Thymus (tissue), 11 donors: Measurements from ENCODE around the gene EDN2. TPM values are rescaled to one million over a fixed set of nuclear protein-coding genes. Genes with fewer than 3 reads are reported as not detected.

ENCODE experiments used
- DNase-seq, 9 donors: peaks; one replicate each; pipeline ENCODE4 v3.0.0-alpha.2; 2013; ENCODE audit warnings: low spot score in 9 of 9, low read depth in 6 of 9, missing footprints in 1 of 9
- H3K27ac ChIP-seq, 2 donors: one replicate each; pipeline ENCODE4 v1.5.1; 2013; ENCODE audit warnings: control low read depth in 1 of 2, low read depth in 1 of 2, low read length in 1 of 2, mild to moderate bottlenecking in 1 of 2, moderate library complexity in 1 of 2
- H3K27me3 ChIP-seq, 2 donors: one replicate each; pipeline ENCODE4 v1.5.1; 2013; ENCODE audit warnings: low read length in 1 of 2; ENCODE audit not compliant: control insufficient read depth in 2 of 2, insufficient read depth in 1 of 2
- H3K36me3 ChIP-seq, 2 donors: one replicate each; pipeline ENCODE4 v1.5.1; 2013; ENCODE audit warnings: low read length in 1 of 2, mild to moderate bottlenecking in 1 of 2, moderate library complexity in 1 of 2; ENCODE audit not compliant: control insufficient read depth in 2 of 2, insufficient read depth in 2 of 2
- H3K4me1 ChIP-seq, 2 donors: one replicate each; pipeline ENCODE4 v1.5.1; 2013; ENCODE audit warnings: low read length in 2 of 2; ENCODE audit not compliant: control insufficient read depth in 2 of 2, insufficient read depth in 2 of 2
- H3K4me3 ChIP-seq, 2 donors: one replicate each; pipeline ENCODE4 v1.5.1; 2013; ENCODE audit warnings: low read length in 2 of 2, control low read depth in 1 of 2, mild to moderate bottlenecking in 1 of 2
- H3K9me3 ChIP-seq, 2 donors: one replicate each; pipeline ENCODE4 v1.5.1; 2013; ENCODE audit warnings: low read length in 1 of 2, mild to moderate bottlenecking in 1 of 2; ENCODE audit not compliant: control insufficient read depth in 2 of 2, insufficient read depth in 1 of 2
- WGBS: extraction: QIAGEN DNeasy Blood & Tissue Kit; methylation state at CpG from one replicate; pipeline ENCODE4 v1.1.7; 2013; 5-methylcytosine and 5-hydroxymethylcytosine counted together
- polyA plus RNA-seq: library from polyadenylated mRNA; stranded (reverse); fragments of 200-250 nt; gene quantifications from one replicate; pipeline ENCODE4 v1.2.3, GENCODE V29; 2013
- total RNA-seq: library from RNA; stranded (reverse); fragments of 120-200 nt; gene quantifications from one replicate; pipeline ENCODE4 v1.2.4, GENCODE V29; 2013
- donor health status: healthy.

EDN2 gene
- total and polyA plus RNA-seq, 2 donors, result 0.14 to 1.0 TPM

- no peak overlapping the region for H3K4me3 ChIP-seq
- H3K36me3 ChIP-seq, result no peaks in the 10 kb centered on the region
- H3K27ac ChIP-seq, result no peak overlapping the region
- no peaks in the 10 kb centered on the region for H3K4me1 ChIP-seq
- H3K9me3 ChIP-seq, result no peaks in the 10 kb centered on the region
- H3K27me3 ChIP-seq, result peaks cover 0 to 46% of the 10 kb centered on the region in 2 donors
- WGBS, result 96% methylated on average over 5 of the region's 5 CpGs
- no peak for DNase-seq
These were observed 50.2 kb downstream of the EDN2 start for GRCh38 chr1:41434306-41434705.

GRCh38 chr1:41433501-41433900 lies 51.0 kb downstream of the EDN2 start:
- 95% methylated on average over 4 of the region's 4 CpGs for WGBS
- no peak for DNase-seq
- Histone ChIP-seq H3K4me1 (no peaks in the 10 kb centered on the region), H3K27me3 (peaks cover 0 to 44% of the 10 kb centered on the region in 2 donors), H3K9me3 (no peaks in the 10 kb centered on the region), H3K27ac (no peak overlapping the region), H3K36me3 (no peaks in the 10 kb centered on the region), H3K4me3 (no peak overlapping the region)

- DNase-seq, result peak; percentile 21 to 79 (median 42)
- Histone ChIP-seq H3K4me3 (no peak overlapping the region), H3K27ac (no peak overlapping the region), H3K9me3 (no peaks in the 10 kb centered on the region), H3K27me3 (peaks cover 0 to 41% of the 10 kb centered on the region in 2 donors), H3K36me3 (no peaks in the 10 kb centered on the region), H3K4me1 (no peaks in the 10 kb centered on the region)
- WGBS, result 59% methylated on average over 17 of the region's 17 CpGs
These were observed 51.8 kb downstream of the EDN2 start for GRCh38 chr1:41432481-41433280.

GRCh38 chr1:41431490-41432350 lies 52.8 kb downstream of the EDN2 start:
- DNase-seq, result no peak
- H3K27ac ChIP-seq, result no peak overlapping the region
- no peaks in the 10 kb centered on the region for H3K36me3 ChIP-seq

GRCh38 chr1:41430582-41430981 lies 53.9 kb downstream of the EDN2 start:
- DNase-seq, result no peak
- no peak overlapping the region for H3K4me3 ChIP-seq
- H3K27me3 ChIP-seq, result peaks cover 0 to 28% of the 10 kb centered on the region in 2 donors
- no peaks in the 10 kb centered on the region for H3K4me1 ChIP-seq
- no peaks in the 10 kb centered on the region for H3K36me3 ChIP-seq
- WGBS, result 95% methylated on average over 4 of the region's 4 CpGs
- no peaks in the 10 kb centered on the region for H3K9me3 ChIP-seq
- H3K27ac ChIP-seq, result no peak overlapping the region

More at GRCh38 chr1:41431490-41432350, 52.8 kb downstream of the EDN2 start:
- peaks cover 0 to 38% of the 10 kb centered on the region in 2 donors for H3K27me3 ChIP-seq
- WGBS, result 98% methylated on average over 20 of the region's 20 CpGs
- H3K4me1 ChIP-seq, result no peaks in the 10 kb centered on the region
- H3K9me3 ChIP-seq, result no peaks in the 10 kb centered on the region
- H3K4me3 ChIP-seq, result no peak overlapping the region

- Histone ChIP-seq H3K36me3 (no peaks in the 10 kb centered on the region), H3K4me3 (no peak overlapping the region), H3K4me1 (no peaks in the 10 kb centered on the region), H3K27me3 (peaks cover 0 to 22% of the 10 kb centered on the region in 2 donors), H3K9me3 (no peaks in the 10 kb centered on the region), H3K27ac (no peak overlapping the region)
- WGBS, result 89% methylated on average over 4 of the region's 4 CpGs
- DNase-seq, result no peak
These were observed 54.4 kb downstream of the EDN2 start for GRCh38 chr1:41430069-41430468.

- Histone ChIP-seq H3K4me3 (no peak overlapping the region), H3K36me3 (no peaks in the 10 kb centered on the region), H3K27ac (no peak overlapping the region), H3K9me3 (no peaks in the 10 kb centered on the region), H3K4me1 (no peaks in the 10 kb centered on the region), H3K27me3 (peaks cover 0 to 18% of the 10 kb centered on the region in 2 donors)
- 80% methylated on average over 5 of the region's 5 CpGs for WGBS
- no peak for DNase-seq
These were observed 54.8 kb downstream of the EDN2 start for GRCh38 chr1:41429641-41430035.
